GM12801 (cell line): Measurements from ENCODE around the gene SCO1.

Experiments
- TF ChIP-seq, protein P1 (sequence below): IDR thresholded peaks from one replicate; pipeline ENCODE4 v1.5.1; 2011; ENCODE audit warnings: control low read depth; ENCODE audit not compliant: insufficient read length; ENCODE audit errors: extremely low read depth

The SCO1 gene

DNA sequence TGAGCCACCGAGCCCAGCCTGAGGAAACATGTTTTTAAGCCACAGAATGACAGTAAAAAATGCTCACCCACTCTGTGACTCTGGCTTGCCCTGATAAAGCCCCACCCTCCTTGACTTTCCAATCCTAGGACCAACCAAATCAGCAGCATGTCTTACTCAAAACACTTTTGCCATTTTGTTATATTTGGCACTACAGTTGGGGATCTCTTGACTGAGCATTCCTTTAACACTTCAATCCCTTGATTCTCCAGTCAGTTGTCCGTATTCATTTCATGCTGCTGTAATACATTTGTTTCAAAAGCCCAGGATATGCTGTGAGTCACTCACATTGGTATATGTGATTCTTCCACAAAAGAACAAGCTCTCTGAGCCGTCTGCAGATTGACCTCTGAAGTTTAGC, 48.4 kb downstream of the SCO1 start:
- TF ChIP-seq, protein P1, sequence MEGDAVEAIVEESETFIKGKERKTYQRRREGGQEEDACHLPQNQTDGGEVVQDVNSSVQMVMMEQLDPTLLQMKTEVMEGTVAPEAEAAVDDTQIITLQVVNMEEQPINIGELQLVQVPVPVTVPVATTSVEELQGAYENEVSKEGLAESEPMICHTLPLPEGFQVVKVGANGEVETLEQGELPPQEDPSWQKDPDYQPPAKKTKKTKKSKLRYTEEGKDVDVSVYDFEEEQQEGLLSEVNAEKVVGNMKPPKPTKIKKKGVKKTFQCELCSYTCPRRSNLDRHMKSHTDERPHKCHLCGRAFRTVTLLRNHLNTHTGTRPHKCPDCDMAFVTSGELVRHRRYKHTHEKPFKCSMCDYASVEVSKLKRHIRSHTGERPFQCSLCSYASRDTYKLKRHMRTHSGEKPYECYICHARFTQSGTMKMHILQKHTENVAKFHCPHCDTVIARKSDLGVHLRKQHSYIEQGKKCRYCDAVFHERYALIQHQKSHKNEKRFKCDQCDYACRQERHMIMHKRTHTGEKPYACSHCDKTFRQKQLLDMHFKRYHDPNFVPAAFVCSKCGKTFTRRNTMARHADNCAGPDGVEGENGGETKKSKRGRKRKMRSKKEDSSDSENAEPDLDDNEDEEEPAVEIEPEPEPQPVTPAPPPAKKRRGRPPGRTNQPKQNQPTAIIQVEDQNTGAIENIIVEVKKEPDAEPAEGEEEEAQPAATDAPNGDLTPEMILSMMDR: no peak

DNA sequence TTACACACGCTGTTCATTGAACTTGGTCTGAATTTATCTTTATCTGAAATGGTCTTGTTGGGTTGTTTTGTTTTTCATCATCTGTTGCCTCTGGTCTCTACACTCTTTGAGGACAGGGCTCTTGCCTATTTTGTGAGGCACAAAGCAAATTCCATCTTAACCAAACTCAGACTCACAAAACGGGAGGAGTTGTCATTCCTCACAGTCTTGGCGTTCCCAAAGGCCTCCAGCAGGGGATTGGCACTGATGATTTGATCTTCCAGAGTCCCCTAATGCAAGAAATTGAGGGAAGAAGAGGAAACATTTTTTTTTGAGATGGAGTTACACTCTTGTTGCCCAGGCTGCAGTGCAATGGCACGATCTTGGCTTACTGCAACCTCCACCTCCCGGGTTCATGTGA, 49.0 kb downstream of the SCO1 start:
- TF ChIP-seq, protein P1: no peak

DNA sequence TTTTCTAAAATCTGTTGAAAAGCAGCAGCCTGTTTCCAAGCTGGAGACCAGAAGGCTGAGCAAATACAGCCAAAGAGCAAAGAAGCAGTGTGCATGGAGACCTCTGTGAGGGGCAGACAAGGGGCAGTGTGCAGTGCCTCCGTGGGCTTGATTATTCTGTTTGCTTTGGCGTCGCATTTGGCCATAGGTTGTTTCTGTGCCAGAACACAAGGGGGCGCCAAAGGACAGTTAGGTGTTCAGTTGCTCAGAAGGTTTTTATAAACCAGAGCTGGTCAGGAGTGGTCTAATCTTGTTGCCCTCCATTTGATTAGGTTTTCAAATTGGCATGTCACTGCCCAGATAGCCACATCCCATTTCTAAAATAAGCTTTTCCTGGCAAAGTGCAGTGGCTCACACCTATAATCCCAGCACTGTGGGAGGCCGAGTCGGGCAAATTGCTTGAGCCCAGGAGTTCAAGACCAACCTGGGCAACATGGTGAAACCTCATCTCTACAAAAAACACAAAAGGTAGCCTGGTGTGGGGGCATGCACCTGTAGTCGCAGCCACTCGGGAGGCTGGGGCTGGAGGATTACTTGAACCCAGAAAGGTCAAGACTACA, 50.8 kb downstream of the SCO1 start:
- TF ChIP-seq, protein P1: no peak

DNA sequence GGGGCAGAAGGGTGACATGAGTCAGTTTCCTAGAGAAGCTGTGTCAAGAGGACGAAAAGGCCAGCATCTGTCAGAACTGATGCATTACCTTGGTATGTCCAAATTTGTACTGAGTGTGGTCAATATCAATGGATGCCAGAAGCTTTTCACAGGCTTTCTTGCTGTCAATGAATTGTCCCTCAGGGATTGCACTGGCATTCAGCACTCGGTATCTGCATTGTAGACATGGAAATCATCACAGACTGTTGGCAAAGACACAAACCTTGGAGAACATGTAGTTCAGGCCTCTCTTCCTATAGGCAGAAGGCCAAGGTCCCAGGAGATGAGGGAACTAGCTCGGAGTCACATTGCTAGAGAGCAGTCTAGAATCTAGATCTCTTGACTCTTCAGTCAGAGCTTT, 56.9 kb downstream of the SCO1 start:
- TF ChIP-seq, protein P1: no peak

DNA sequence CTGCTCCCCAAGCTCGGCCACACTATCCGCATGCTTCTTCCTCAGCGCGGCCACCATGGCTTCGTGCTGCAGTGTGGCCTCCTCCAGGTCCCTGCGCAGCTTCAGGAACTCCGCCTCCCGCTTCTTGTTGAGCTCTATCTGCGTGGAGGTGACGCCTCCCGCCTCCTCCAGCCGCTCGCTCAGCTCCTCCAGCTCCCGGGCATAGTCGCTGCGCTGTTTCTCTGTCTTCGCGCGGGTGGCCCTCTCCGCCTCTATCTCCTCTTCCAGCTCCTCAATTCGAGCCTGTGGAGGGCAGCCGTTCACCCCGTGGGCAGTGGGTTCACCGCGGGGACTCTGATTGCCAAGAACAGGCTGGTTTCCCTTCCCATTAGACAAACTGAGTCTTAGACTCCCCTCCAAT, 59.2 kb downstream of the SCO1 start:
- TF ChIP-seq, protein P1: no peak

DNA sequence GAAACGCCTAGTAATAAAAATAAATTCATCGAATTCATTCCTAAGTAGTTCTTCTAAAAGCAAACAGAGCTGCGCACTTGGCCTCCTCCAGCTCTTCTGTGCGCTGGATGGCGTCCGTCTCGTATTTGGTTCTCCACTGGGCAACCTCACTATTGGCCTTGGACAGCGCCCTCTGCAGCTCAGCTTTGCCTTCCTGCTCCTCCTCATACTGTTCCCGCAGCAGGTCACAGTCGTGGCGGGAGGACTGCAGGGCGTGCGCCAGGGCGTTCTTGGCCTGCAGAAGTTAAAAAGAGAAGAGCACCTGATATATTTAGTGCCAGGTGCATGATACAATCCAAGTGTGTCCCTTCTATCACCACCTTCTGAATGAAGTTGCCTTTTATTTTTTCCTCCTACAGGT, 62.0 kb downstream of the SCO1 start:
- TF ChIP-seq, protein P1: no peak

DNA sequence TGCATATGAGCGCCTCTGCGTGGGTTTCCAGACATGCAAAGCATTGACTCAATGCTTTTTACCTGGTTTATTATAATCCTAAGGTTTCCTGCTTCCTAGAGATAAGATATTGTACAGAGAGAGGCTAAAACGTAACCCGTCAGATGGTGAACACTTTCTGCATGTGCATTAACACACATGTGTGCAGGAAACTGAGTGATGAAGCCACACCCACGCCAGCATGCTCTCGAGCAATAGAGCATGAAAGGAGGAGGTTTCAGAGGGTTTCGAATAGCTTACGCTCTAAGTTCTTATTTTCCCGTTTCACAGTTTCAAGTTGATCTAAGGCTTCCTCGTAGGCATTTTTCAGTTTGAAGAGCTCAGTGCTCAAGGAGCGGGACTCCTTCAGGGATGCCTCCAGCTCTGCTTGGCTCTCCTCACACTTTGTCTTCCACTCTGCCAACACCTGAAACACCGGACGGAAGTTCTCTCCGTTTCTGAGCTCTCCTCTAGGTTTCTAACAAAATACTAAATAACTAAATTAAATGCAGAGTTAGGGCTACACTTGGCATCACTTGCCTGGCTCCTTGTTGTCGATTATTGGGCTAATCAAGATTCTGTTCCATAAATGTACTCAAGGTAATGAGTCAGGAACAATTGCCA, 63.5 kb downstream of the SCO1 start:
- TF ChIP-seq, protein P1: no peak
